AG10803 (cell line): ENCODE measurements around the gene C11orf21.
A peak's percentile ranks its signal among the peaks of the same experiment; 100 is the strongest.

Experiments used
- DNase-seq: peaks from one replicate; pipeline ENCODE4 v3.0.0; 2010; ENCODE audit warnings: low read depth
- H3K4me3 ChIP-seq: 2 replicates; pipeline ENCODE4 v1.5.1; 2011; ENCODE audit warnings: mild to moderate bottlenecking, low read length, control low read depth
- CTCF ChIP-seq: conservative IDR thresholded peaks from 2 replicates; pipeline ENCODE4 v1.5.1; 2011; ENCODE audit warnings: mild to moderate bottlenecking, low read length, control low read depth, inconsistent platforms

C11orf21 gene

GRCh38 chr11:2306877-2307500, 5.3 kb upstream of the C11orf21 start:
- H3K4me3 ChIP-seq = no peak overlapping the region
- no peak for TF ChIP-seq CTCF
- peak; percentile 60 for DNase-seq

- peak; percentile 90 for DNase-seq
- peak overlapping the region; percentile 29 for H3K4me3 ChIP-seq
- TF ChIP-seq CTCF = no peak
Measured at GRCh38 chr11:2306452-2306823, 4.7 kb upstream of the C11orf21 start.

- DNase-seq = peak; percentile 59
Measured at GRCh38 chr11:2305788-2306451, 4.2 kb upstream of the C11orf21 start.

GRCh38 chr11:2305140-2305778, 3.5 kb upstream of the C11orf21 start:
- TF ChIP-seq CTCF = peak; percentile 88
- DNase-seq = peak; percentile 60
- no peak overlapping the region for H3K4me3 ChIP-seq

More at GRCh38 chr11:2305788-2306451, 4.2 kb upstream of the C11orf21 start:
- H3K4me3 ChIP-seq = peak overlapping the region; percentile 29
- no peak for TF ChIP-seq CTCF

- no peak overlapping the region for H3K4me3 ChIP-seq
- no peak for TF ChIP-seq CTCF
- DNase-seq = peak; percentile 17
Measured at GRCh38 chr11:2304506-2305139, 2.9 kb upstream of the C11orf21 start.

- TF ChIP-seq CTCF = no peak
- DNase-seq = no peak
- H3K4me3 ChIP-seq = no peak overlapping the region
Measured at GRCh38 chr11:2303627-2304505, 2.1 kb upstream of the C11orf21 start.
